C4-2B (cell line): ENCODE measurements around the gene NHSL1.

Experiments used
- ZFX ChIP-seq: fragments of 450-650 bp; IDR thresholded peaks from 2 replicates; pipeline ENCODE4 v1.6.1; 2017
- TF ChIP-seq, protein P1 (sequence below): fragments of 450-650 bp; conservative IDR thresholded peaks from 2 replicates; pipeline ENCODE4 v1.5.1; 2017; ENCODE audit warnings: mild to moderate bottlenecking

DNA sequence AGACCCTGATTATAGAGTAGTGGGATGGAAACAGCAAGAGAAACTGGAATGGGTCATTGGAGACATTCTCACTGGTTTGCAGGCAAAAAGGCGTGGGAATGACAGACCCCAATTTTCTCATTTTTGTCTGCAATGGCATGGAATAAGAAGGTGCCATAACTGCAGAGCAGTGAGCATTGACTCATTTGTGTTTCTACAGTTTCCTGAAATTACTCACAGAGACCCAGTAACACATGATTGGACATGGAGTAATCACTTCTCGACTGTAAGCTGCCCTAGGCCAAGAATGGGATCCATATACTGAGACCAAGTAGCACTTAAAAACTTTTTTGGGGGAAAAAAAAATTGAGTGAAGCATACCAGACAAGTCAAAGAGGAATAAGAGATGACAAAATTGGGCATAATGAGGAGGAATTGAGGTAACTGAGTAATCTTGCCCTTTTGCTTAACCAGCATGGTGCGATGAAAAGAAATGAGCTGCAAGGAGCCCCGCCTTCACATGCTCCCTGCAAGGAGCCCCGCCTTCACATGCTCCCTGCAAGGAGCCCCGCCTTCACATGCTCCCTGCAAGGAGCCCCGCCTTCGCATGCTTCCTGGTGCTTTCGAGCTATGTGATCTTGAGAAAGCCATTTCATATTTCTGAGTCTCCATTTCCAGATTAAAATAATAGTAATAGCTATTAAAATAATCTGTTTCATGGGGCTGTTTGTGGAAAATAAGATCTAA is 44.1 kb downstream of the NHSL1 start:
- TF ChIP-seq, protein P1, sequence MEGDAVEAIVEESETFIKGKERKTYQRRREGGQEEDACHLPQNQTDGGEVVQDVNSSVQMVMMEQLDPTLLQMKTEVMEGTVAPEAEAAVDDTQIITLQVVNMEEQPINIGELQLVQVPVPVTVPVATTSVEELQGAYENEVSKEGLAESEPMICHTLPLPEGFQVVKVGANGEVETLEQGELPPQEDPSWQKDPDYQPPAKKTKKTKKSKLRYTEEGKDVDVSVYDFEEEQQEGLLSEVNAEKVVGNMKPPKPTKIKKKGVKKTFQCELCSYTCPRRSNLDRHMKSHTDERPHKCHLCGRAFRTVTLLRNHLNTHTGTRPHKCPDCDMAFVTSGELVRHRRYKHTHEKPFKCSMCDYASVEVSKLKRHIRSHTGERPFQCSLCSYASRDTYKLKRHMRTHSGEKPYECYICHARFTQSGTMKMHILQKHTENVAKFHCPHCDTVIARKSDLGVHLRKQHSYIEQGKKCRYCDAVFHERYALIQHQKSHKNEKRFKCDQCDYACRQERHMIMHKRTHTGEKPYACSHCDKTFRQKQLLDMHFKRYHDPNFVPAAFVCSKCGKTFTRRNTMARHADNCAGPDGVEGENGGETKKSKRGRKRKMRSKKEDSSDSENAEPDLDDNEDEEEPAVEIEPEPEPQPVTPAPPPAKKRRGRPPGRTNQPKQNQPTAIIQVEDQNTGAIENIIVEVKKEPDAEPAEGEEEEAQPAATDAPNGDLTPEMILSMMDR = no peak
- TF ChIP-seq ZFX = no peak
